Stimulated activated CD4-positive, alpha-beta T cell treated with anti-CD3 and anti-CD28 coated beads, Interleukin-2, amount 100 ng/mL, for 48 hours (primary cell): Measurements from ENCODE around the gene SPEM1.

Experiments used
- DNase-seq, 2 donors: peaks; one replicate each; pipeline ENCODE4 v3.0.0-alpha.2; 2020

Gene SPEM1, protein sequence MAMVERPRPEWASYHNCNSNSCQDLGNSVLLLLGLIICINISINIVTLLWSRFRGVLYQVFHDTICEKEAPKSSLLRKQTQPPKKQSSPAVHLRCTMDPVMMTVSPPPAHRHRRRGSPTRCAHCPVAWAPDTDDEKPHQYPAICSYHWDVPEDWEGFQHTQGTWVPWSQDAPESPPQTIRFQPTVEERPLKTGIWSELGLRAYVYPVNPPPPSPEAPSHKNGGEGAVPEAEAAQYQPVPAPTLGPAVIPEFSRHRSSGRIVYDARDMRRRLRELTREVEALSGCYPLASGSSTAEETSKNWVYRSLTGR

DNA sequence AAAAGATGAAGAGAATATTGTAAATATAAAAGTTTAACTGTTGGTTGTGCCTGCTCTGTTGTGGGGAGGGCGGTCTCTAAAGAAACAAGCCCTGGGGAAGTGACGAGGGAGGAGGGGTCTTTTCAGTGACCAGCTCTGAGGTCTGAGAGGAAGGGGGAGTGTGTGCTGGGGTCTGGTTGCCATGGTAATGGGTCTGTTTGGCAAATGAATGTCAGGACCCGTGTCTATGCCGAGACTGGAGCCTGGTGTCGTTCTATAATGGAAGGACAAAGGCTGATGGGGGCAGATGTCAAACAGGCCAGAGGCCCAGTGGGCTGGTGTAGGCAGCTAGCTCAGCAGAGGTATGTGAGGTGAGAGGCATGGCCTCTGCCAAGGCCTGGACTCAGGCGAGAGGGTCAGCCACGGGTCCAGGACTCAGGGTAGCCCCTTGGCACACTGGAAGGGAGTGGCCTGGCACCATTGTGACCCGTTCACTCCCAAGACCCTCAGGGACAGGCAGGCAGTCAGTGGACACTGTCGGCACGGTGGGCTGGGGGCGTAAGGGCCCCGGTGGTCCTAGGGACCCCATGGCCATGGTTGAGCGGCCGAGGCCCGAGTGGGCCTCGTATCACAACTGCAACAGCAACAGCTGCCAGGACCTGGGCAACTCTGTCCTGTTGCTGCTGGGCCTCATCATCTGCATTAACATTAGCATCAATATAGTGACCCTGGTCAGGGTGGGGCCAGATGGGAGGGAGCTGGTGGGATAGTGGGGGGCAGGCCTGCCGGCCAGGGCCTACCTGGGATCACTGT, at the start of gene SPEM1:
Gene SPEM1 (plus strand): TSS at position 506 of the 792 bp plus-strand sequence. CDS start 61 bp downstream, at position 567.
- DNase-seq = no peak

DNA sequence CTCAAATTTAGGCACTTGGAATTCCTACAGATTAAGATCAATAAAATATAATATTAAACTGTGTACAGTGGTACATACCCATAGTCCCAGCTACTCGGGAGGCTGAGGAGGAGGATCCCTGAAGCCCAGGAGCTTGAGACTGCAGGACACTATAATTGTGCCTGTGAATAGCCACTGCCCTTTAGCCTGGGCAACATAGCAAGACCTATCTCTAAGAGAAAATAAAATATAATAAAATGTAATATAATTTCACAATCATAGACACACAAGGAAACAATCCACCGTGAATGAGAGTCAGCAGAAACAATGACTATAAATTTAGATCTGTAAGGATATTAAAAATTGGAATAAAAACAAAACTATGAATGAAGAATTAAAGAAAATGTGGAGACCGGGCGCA, 49.3 kb upstream of the SPEM1 start:
- no peak for DNase-seq

DNA sequence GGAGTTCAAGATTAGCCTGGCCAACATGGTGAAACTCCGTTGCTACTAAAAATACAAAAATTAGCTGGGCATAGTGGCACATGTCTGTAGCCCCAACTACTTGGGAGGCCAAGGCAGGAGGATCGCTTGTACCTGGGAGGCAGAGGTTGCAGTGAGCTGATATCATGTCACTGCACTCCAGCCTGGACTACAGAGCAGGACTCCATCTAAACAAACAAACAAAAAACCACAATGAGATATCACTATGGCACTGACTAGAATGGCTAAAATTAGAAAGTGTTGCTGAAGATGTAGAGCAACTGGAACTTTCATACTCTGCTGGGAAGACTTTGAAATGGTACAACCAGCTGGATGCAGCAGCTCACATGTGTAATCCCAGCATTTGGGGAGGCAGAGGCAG, 45.8 kb upstream of the SPEM1 start:
- no peak for DNase-seq

DNA sequence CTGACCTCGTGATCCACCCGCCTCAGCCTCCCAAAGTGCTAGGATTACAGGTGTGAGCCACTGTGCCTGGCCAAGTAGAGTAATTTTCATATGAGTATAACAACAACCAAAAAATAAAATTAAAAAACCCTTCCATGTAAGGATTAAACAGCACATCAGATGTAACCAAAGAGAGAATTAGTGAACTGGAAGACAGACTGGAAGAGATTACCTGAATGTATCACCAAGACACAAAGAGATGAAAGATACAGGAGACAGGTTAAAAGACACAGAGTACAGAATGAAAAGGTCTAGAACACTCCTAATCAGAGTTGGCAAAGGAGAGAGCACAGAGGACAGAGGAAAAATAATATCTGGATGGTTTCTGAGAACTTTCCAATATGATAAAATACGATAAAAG, 41.0 kb upstream of the SPEM1 start:
- no peak for DNase-seq

DNA sequence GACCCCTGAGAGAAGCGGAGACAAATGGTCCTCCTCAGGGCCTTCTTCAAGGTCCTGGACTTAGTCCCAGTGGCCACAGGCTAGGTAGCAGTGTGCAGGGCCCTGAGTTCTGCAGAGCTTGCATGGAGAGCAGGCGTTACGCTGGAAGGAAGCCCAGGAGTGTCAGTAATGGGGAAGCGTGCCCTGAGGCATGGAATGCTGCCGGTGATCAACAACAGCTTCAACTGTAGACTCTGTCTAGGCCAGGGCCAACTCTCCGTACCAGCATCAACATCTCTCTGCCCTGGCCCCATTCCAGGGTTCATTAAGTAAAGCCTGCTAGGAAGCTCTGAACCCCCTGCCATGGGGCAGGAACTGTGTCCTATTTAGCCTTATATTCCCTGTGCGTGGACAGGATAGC, 39.8 kb upstream of the SPEM1 start:
- no peak for DNase-seq

DNA sequence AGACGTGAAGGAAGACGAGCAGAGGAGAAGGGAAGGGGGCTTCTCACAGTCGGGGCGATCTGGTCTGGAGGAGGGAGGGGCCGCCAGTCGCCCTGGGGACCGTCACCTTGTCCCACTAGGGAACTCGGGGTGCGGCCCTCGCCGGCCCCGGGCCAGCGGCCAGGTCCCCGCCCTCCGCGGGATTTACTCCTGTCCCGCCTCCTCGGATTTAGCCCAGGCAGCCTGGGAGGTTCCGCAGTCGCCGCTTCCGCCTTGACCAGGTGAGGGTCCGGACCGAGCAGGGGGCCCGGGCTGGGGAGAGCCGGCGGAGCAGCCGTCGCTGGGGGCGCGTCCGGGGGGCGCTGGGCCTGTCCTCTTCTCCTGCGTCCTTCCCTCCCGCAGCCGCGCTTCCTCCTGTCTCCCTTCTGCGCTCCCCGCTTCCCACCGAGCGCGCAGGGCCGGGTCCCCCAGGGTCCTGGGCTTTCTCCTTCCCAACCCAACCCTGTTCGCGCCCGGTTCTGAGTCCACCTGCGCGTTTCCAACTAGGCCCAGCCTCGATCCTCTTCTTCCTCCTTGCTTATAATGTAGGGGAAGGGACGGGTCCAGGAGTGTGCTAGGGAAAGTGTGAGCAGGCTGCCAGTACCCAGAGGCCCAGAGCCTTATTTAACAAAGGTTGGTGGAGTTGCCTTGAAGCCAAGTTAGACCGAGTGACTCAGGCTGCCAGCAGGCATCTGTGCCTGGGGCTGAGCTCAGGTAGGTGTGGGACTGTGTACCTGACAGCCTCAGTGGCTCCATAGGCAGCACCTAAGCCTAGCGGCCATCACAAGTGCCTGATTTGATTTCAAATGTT, 39.1 kb upstream of the SPEM1 start, which contains the start of gene TNK1:
Gene TNK1 (plus strand): TSS at position 235 of the 829 bp plus-strand sequence. CDS start 1,838 bp downstream, outside the sequence.
- DNase-seq = no peak

DNA sequence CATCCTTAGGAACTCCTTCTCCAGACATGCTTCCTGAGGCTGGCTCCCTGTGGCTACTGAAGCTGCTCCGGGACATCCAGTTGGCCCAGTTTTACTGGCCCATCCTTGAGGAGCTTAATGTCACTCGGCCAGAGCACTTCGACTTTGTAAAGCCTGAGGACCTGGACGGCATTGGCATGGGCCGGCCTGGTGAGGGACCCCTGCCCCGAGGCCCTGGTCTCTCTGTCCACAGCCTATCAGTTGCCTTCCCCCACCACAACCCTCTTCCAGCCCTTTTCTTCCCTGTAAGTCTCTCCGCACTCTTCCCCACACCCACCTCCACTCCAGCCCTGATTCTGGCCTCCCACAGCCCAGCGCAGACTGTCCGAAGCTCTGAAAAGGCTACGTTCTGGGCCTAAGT, 37.2 kb upstream of the SPEM1 start:
- no peak for DNase-seq

DNA sequence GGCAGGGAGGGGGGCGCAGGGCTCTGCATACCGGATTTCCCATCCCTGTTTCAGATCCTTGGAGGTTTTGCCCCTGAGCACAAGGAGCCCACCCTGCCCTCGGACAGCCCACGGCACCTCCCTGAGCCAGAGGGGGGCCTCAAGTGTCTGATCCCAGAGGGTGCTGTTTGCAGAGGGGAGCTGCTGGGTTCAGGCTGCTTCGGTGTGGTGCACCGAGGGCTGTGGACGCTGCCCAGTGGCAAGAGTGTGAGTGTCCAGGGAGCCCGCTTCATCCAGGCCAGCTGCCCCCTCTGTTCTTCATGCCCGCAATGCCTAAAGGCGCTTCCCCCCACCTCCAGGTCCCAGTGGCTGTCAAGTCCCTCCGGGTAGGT, 36.8 kb upstream of the SPEM1 start:
- DNase-seq = no peak

DNA sequence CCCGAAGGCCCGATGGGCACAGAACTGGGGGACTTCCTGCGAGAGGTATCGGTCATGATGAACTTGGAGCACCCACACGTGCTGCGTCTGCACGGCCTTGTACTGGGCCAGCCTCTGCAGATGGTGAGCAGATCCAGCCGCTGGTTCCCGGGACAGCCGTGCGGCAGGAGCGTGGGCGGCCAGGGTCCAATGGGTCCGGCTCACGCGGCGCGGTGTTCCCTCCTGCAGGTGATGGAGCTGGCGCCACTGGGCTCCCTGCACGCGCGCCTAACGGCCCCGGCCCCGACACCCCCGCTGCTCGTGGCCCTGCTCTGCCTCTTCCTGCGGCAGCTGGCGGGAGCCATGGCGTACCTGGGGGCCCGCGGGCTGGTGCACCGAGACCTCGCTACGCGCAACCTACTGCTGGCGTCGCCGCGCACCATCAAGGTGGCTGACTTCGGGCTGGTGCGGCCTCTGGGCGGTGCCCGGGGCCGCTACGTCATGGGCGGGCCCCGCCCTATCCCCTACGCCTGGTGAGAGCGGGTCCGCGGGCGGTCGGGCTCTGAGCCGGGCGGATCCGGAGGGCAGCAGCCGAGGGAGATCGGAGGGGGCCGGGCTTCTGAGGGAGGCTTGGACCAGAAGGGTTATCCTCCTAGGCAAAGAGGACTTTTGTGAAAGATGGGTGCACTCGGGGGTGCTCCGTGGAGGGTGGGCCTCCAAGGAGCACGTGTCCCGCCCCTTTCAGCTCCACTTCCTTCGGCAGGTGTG, 36.2 kb upstream of the SPEM1 start:
- peak; percentile 64 to 74 for DNase-seq

DNA sequence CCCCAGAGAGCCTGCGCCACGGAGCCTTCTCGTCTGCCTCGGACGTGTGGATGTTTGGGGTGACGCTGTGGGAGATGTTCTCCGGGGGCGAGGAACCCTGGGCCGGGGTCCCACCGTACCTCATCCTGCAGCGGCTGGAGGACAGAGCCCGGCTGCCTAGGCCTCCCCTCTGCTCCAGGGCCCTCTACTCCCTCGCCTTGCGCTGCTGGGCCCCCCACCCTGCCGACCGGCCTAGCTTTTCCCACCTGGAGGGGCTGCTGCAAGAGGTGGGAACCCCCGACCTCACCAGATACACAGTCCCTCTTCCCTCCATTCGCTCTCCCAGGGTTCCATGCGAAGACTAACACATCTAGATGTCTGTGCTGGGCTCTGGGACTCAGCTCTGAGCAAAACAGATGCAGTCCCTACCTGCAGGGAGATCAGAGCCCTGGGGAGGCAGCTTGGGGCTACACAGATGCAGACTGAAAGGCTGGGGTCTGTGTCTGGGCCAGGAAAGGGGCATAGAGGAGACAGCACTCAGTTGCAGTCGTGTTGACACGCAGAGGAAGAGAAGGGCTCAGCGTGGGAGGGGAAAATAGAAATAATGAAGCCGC, 35.5 kb upstream of the SPEM1 start:
- DNase-seq = no peak

DNA sequence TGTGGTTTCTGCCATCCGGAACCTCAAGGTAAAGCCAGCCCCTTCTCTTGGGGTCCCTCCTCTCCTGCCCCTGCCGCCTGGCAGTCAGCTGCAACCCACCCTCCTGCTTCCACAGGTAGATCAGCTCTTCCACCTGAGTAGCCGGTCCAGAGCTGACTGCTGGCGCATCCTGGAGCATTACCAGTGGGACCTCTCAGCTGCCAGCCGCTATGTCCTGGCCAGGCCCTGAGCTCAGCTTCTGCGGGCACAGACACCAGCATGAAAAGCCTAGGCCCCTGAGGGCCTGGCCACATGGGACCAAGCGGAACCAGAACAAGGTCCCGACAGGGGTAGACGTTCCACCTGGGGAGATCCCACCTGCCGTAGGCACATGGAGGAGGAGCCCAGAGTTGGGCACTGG, 31.3 kb upstream of the SPEM1 start:
- no peak for DNase-seq

DNA sequence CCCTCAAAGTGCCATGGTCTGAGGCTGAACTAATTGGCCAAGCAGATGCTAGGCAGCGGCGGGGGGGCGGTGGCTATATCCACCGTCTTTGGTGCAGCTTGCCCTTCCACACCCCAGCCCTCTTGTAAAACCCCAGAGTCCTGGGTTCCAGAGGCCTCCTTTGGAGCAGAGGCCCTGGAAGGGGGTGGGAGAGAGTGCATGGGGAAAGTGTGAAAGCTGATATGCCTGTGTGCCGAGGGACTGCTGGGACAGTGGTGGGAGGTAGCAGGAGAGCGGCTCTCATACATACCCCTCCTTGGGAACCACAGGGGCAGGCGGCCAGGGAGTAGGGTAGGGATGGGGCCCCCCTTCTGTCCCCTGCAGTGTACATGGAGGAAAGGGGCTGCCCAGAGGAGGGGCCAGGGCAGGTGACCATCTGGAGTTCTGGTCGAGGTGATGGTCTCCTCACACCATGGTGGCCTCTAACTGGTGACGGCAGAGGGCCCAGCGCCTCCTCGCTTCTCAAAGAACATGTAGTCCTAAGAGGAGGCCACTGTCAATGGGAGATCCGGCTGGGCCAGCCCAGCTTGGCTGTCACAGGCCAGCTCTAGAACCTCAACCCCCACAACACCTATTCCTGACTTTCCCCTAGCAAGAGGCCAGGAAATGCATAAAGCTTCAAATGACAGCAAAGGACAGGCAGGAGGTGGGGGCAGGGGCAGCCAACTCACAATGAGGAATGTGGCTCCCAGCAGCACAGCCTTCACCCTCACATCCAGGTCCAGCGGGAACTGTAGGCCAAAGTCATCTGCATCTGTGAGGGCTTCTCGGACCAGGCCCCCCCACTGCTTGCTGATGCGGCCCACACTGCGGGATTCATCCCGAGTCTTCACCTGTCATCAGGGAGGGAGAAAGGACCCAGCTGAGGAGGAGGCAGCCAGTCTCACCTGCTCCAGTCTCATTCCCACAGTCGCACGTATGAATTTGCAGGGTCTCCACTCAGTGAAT, 29.9 kb upstream of the SPEM1 start:
- no peak for DNase-seq

DNA sequence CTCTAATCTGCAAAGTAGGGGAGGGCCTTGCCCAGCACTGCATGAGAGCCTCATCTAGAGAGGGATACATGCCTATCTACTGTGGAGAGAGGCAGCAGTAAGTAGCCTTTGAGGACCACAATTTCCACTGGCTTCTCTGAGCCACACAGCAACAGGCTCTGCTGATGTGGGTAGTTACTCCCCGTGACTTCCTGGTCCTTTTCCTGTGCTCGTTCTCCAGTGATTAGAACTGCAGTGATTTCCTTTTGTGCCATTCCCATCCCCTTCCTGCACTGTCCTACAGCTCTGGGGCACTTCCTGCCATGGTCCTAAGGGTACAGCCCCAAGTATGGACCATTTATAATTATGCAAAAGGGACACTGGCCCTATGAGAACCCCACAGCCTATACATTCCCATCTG, 28.8 kb upstream of the SPEM1 start:
- no peak for DNase-seq

DNA sequence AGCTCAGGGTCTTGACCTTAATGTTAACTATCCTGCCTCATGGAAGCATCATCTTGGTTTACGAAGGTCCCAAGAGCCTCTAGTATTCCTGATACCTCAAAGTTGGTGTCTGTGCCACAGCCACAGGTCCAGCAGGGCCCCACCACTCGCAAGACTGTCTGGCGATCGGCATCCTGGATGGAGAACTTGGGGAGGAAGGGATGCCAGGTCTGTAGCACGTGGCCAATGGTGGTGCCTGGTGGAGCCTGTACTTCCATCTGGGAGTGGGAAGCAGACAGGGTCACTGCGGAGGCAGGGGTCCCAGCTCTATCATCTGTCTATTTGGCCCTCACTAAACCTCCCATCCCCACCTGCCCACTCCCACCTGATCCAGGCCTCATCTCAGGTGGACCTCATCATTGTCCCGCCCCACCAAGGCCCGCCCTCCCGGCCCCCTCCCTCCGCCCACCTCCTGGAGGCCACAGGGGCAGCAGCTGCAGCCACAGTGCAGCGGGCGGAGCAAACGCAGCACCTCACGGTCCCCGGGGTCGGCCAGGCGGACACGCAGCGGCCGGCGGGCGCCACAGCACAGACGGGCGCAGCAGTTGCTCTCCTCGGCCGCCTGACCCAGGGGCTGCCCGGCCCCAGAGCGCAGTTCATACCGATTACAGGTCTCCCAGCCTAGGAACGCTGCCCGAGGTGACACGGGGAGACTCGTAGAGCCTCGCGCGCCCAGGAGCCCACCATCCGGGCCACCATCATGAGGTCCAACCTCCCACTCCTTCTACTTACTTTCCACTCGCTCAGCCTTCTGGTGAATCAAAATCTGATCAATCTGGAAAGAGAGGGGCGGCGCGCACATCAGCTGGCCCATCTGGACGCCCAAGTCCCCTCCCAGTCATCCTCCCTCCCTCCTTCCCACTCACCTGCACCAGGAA, 27.2 kb upstream of the SPEM1 start:
- no peak for DNase-seq

DNA sequence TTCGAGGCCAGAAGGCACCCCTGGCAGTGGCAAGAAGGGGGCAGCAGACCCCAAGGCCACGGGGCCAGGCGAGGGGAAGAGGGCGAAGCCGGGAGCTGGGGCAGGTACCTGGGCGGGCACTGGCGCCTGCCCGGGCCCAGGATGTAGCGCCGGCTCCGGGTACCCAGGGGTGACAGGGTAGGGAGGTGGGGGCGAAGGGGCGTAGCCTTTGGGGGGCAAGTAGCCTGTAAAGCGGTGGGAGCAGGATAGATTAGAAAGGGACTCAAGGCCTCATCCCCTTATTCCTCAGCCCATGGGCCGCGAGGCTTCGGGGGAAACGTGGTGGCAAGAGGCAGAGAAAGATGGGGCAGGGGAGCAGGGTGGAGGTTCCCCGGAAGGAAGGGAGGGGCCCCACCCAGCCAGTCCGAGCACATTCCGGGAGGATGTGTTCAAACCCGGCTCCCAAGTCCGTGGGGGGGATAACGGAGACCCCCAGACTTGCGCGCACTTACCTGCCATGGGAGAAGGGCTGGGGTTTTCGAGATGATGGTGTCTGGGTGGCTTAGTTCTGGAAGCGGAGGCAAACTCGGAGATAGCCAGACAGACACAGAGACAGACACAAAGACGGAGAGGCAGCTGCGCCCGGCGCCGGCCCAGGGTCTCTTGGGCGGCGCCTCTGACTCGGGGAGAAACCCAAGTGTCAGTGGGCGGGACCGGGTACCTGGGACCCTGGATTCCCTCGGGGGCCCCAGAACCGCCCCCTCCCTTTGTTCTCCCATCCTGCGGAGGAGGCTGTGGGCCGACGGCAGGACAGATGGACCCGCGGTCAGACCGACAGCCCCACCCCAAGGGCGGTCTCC, 26.3 kb upstream of the SPEM1 start:
- no peak for DNase-seq

DNA sequence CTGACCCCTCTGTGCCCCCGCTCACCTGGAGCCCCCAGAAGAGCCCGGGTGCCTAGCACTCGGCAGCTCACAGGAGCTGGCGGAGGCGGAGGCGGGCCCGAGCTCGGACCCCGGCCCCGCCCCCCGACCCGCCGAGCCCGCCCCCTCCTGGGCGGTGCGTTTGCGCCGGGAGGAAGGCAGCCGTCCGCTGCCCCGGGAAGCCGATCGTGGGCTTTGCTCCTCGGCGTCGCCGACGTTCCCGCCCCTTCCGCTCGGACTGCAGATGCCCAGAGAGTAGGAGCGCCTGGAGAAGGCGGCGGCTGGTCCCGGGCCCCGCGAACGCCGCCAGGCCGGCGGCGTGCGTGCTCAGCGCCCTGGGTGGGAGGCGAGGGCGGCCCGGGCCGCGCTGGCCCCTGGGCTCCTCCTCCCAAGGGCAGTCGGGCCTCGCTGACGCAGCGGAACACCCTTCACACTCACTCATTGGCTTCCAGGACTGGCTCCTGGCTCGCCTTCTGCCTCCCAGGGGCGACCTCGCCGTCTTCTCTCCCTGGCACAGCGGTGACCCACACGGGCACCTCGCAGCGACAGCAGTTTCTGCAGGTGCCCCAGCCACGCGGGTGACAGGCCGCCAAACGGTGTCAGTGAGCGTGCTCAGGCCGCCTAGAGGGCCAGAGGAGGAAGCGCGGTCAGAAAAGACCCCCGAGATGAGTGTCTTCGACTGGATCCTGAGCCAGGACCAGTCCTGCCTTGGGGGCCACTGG, 25.5 kb upstream of the SPEM1 start, which contains the start of gene PLSCR3:
Gene PLSCR3 (minus strand): TSS at position 74 of the 740 bp plus-strand sequence. CDS start 415 bp downstream, outside the sequence.
- peak; percentile 82 to 85 for DNase-seq

DNA sequence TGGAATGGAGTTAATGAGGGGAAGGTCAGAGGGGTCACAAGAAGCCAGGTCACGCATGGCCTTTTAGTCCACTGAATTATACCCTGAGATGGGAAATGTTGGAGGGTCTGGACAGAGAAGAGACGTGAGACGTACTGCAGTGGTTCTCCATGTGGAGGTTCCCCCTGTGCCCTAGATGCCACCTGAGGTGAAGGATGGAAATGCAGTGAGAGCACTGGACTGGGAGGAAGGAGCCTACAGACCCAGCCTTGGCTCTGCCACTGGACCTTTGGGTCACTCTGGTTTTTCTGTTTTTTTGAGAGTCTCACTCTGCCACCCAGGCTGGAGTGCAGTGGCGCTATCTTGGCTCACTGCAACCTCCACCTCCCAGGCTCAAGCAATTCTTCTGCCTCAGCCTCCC, 24.0 kb upstream of the SPEM1 start:
- no peak for DNase-seq

DNA sequence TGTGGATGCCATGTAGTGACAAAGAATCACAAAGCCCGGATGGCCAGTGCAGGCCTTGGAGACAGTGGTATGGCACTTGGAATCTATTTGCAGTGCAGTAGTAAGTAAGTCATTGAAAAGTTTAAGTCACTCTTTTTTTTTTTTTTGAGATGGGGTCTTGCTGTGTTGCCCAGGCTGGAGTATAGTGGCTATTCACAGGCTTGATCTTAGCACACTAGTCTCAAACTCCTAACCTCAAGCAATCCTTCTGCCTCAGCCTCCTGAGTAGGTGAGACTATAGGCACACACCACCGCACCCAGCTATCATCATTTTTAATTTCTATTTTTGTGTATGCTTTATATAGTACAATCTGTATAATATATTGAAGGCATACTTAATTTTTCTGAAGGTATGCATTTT, 21.5 kb upstream of the SPEM1 start:
- DNase-seq = no peak
